Breast epithelium (tissue), 3 donors: ENCODE data around the gene SLCO2B1.

Source experiments
- CTCF ChIP-seq, 3 donors: fragments of 450-650 bp; IDR thresholded peaks; one replicate each; pipeline ENCODE4 v1.5.1; 2016 to 2017; ENCODE audit warnings: antibody characterized with exemption in 3 of 3, mild to moderate bottlenecking in 3 of 3, moderate library complexity in 3 of 3
- POLR2A ChIP-seq: fragments of 450-650 bp; IDR thresholded peaks from one replicate; pipeline ENCODE4 v1.6.1; 2016; ENCODE audit warnings: antibody characterized with exemption, mild to moderate bottlenecking, moderate library complexity
- POLR2AphosphoS5 ChIP-seq, 3 donors: sonication (generic); formaldehyde crosslinking; IDR thresholded peaks; one replicate each; pipeline ENCODE4 v1.6.1; 2017; ENCODE audit warnings: antibody characterized with exemption in 3 of 3

- TF ChIP-seq POLR2AphosphoS5 (IDR thresholded peaks at IDR 0.05) (no peak), POLR2A (no peak), CTCF (IDR thresholded peaks at IDR 0.05) (no peak)
Observed at GRCh38 chr11:75205564-75206020, 54.7 kb downstream of the SLCO2B1 start.
